BJ (cell line): Measurements from ENCODE around the gene SPHK1. TPM values are rescaled to one million over a fixed set of nuclear protein-coding genes. Genes with fewer than 3 reads are reported as not detected.
"Not testable (repeated sequence)": the region's sequence is repeated elsewhere in the genome, so short reads cannot be mapped to it uniquely, and the experiment has no call there.

ENCODE experiments used
- CTCF ChIA-PET: fragments of 350-600 bp; formaldehyde crosslinking; extraction: SDS; loops from one replicate; lab custom pipeline; 2021; ENCODE audit warnings: antibody characterized with exemption, inconsistent platforms; lab: Yijun Ruan, JAX
- POLR2A ChIA-PET: fragments of 300-600 bp; sonication (Branson Sonifier 250); formaldehyde crosslinking; extraction: SDS; loops from one replicate; lab custom pipeline; 2021; ENCODE audit warnings: antibody characterized with exemption; lab: Charles Lee
- DNase-seq: peaks from one replicate; pipeline ENCODE4 v3.0.0-alpha.2; 2011; ENCODE audit warnings: low read depth
- H3K27me3 ChIP-seq: 2 replicates; pipeline ENCODE4 v1.6.0; 2011; ENCODE audit warnings: low read length; ENCODE audit not compliant: control insufficient read depth, insufficient read depth
- H3K36me3 ChIP-seq: 2 replicates; pipeline ENCODE4 v1.5.1; 2011; ENCODE audit warnings: low read length; ENCODE audit not compliant: control insufficient read depth, insufficient read depth
- H3K4me3 ChIP-seq: 2 replicates; pipeline ENCODE4 v1.5.1; 2011; ENCODE audit warnings: low read depth, mild to moderate bottlenecking, control low read depth, low read length
- CTCF ChIP-seq: IDR thresholded peaks from 2 replicates; pipeline ENCODE4 v1.5.1; 2011; ENCODE audit warnings: low read depth, mild to moderate bottlenecking, control low read depth, inconsistent platforms, low read length, moderate library complexity; ENCODE audit not compliant: insufficient read depth
- polyA plus RNA-seq: library from polyadenylated mRNA; depleted of rRNA; stranded (reverse); fragments of >200 nt; gene quantifications from 2 replicates; pipeline ENCODE4 v1.2.3, GENCODE V29; 2011

SPHK1 gene
- polyA plus RNA-seq, 1 experiment = 57.8 TPM

- CTCF ChIA-PET = interaction anchor here (0.9 to 4.4 kb wide), 4 partner anchors 16 to 43 kb away, joined by 5 to 27 read pairs (median 16); no protein-coding TSS in a partner anchor
- no peak for DNase-seq
Measured at GRCh38 chr17:76354747-76355310, 29.6 kb upstream of the SPHK1 start.

GRCh38 chr17:76356803-76357456 lies 27.5 kb upstream of the SPHK1 start:
- Histone ChIP-seq H3K27me3 (no peaks in the 10 kb centered on the region), H3K36me3 (no peaks in the 10 kb centered on the region), H3K4me3 (no peak overlapping the region)
- POLR2A ChIA-PET = no interaction called here
- CTCF ChIA-PET = interaction anchor here (0.6 to 3.3 kb wide), 5 partner anchors 9 to 162 kb away, joined by 3 to 14 read pairs (median 3); partner anchors contain the start of gene SPHK1
- DNase-seq = no peak
- no peak for TF ChIP-seq CTCF

More at GRCh38 chr17:76354747-76355310, 29.6 kb upstream of the SPHK1 start:
- no peak for TF ChIP-seq CTCF
- no peaks in the 10 kb centered on the region for H3K36me3 ChIP-seq
- no peak overlapping the region for H3K4me3 ChIP-seq
- no peaks in the 10 kb centered on the region for H3K27me3 ChIP-seq
- POLR2A ChIA-PET = interaction anchor here (0.6 kb wide), 1 partner anchor 141 kb away, joined by 23 read pairs; no protein-coding TSS in a partner anchor

GRCh38 chr17:76357597-76358158 lies 26.7 kb upstream of the SPHK1 start:
- no peaks in the 10 kb centered on the region for H3K36me3 ChIP-seq
- ChIA-PET CTCF (interaction anchor here (0.6 to 3.3 kb wide), 3 partner anchors 8 to 63 kb away, joined by 3 to 14 read pairs (median 10); partner anchors contain the start of gene SPHK1), POLR2A (no interaction called here)
- TF ChIP-seq CTCF = no peak
- no peak overlapping the region for H3K4me3 ChIP-seq
- DNase-seq = no peak
- H3K27me3 ChIP-seq = no peaks in the 10 kb centered on the region

- no peak for DNase-seq
- no peaks in the 10 kb centered on the region for H3K36me3 ChIP-seq
- ChIA-PET CTCF (interaction anchor here (0.6 to 3.3 kb wide), 3 partner anchors 11 to 55 kb away, joined by 3 to 14 read pairs (median 4); partner anchors contain the start of gene SPHK1), POLR2A (no interaction called here)
- no peaks in the 10 kb centered on the region for H3K27me3 ChIP-seq
- TF ChIP-seq CTCF = no peak
- no peak overlapping the region for H3K4me3 ChIP-seq
Measured at GRCh38 chr17:76359375-76359774, 25.0 kb upstream of the SPHK1 start.

GRCh38 chr17:76359776-76360175 lies 24.6 kb upstream of the SPHK1 start:
- H3K27me3 ChIP-seq, H3K36me3 ChIP-seq, DNase-seq, POLR2A ChIA-PET, H3K4me3 ChIP-seq: not testable (repeated sequence)
- CTCF ChIA-PET = interaction anchor here (1.1 to 3.3 kb wide), 2 partner anchors 11 to 25 kb away, joined by 3 to 14 read pairs; partner anchors contain the start of gene SPHK1
